RWPE2 (cell line): ENCODE measurements around the gene CEMP1.

Experiments used
- ATAC-seq: fragments of 200-7000 bp; cut with Tn5 transposase; 3 replicates; pipeline ENCODE4 v1.9.1; 2021; ENCODE audit warnings: low read depth
- DNase-seq: peaks from one replicate; pipeline ENCODE4 v3.0.0-alpha.2; 2020; ENCODE audit warnings: low spot score
- H3K27ac ChIP-seq: fragments of 450-650 bp; 2 replicates; pipeline ENCODE4 v1.5.1; 2017; ENCODE audit warnings: mild to moderate bottlenecking; ENCODE audit not compliant: poor library complexity, severe bottlenecking
- H3K27me3 ChIP-seq: fragments of 250-450 bp; sonication (Bioruptor Pico); 2 replicates; pipeline ENCODE4 v1.5.1; 2021; ENCODE audit warnings: mild to moderate bottlenecking, moderate library complexity; ENCODE audit not compliant: insufficient read depth, poor library complexity, severe bottlenecking
- H3K36me3 ChIP-seq: fragments of 250-450 bp; sonication (Bioruptor Pico); 2 replicates; pipeline ENCODE4 v1.5.1; 2020; ENCODE audit warnings: low read depth, mild to moderate bottlenecking, moderate library complexity
- H3K4me1 ChIP-seq: fragments of 250-450 bp; sonication (Bioruptor Pico); 2 replicates; pipeline ENCODE4 v1.5.1; 2021; ENCODE audit warnings: mild to moderate bottlenecking, moderate library complexity; ENCODE audit not compliant: insufficient read depth, poor library complexity, severe bottlenecking
- H3K4me3 ChIP-seq: fragments of 250-450 bp; sonication (Bioruptor Pico); 2 replicates; pipeline ENCODE4 v1.5.1; 2021; ENCODE audit warnings: mild to moderate bottlenecking, moderate library complexity; ENCODE audit not compliant: severe bottlenecking
- H3K9me3 ChIP-seq: fragments of 250-450 bp; sonication (Bioruptor Pico); 2 replicates; pipeline ENCODE4 v1.5.1; 2021; ENCODE audit warnings: mild to moderate bottlenecking, moderate library complexity; ENCODE audit not compliant: severe bottlenecking
- CTCF ChIP-seq: fragments of 450-650 bp; IDR thresholded peaks from one replicate; pipeline ENCODE4 v1.5.1; 2017; ENCODE audit warnings: mild to moderate bottlenecking, moderate library complexity; ENCODE audit not compliant: poor library complexity, severe bottlenecking

CEMP1 gene

GRCh38 chr16:2508722-2509400 is 22.3 kb downstream of the CEMP1 start:
- H3K4me1 ChIP-seq, result no peaks in the 10 kb centered on the region
- DNase-seq (no peak), ATAC-seq (no peak)
- H3K27ac ChIP-seq, result no peak overlapping the region
- H3K9me3 ChIP-seq, result no peaks in the 10 kb centered on the region
- H3K27me3 ChIP-seq, result no peaks in the 10 kb centered on the region
- no peak overlapping the region for H3K4me3 ChIP-seq
- no peak for TF ChIP-seq CTCF
- H3K36me3 ChIP-seq, result no peaks in the 10 kb centered on the region

GRCh38 chr16:2507665-2508064 is 23.5 kb downstream of the CEMP1 start:
- H3K4me1 ChIP-seq, result no peaks in the 10 kb centered on the region
- ATAC-seq (no peak), DNase-seq (no peak)
- H3K4me3 ChIP-seq, result no peak overlapping the region
- H3K36me3 ChIP-seq, result no peaks in the 10 kb centered on the region
- no peaks in the 10 kb centered on the region for H3K9me3 ChIP-seq
- no peaks in the 10 kb centered on the region for H3K27me3 ChIP-seq
- no peak overlapping the region for H3K27ac ChIP-seq
- TF ChIP-seq CTCF, result no peak

- ATAC-seq, result no peak; the same call in 2 of the 3 replicates
- Histone ChIP-seq H3K27me3 (no peaks in the 10 kb centered on the region), H3K4me1 (no peaks in the 10 kb centered on the region), H3K36me3 (no peaks in the 10 kb centered on the region), H3K9me3 (no peaks in the 10 kb centered on the region), H3K27ac (no peak overlapping the region), H3K4me3 (no peak overlapping the region)
- no peak for TF ChIP-seq CTCF
- DNase-seq, result no peak
Measured at GRCh38 chr16:2507052-2507659, 24.1 kb downstream of the CEMP1 start.

GRCh38 chr16:2505695-2506094 is 25.5 kb downstream of the CEMP1 start:
- no peaks in the 10 kb centered on the region for H3K4me1 ChIP-seq
- no peaks in the 10 kb centered on the region for H3K27me3 ChIP-seq
- DNase-seq (no peak), ATAC-seq (no peak)
- no peaks in the 10 kb centered on the region for H3K9me3 ChIP-seq
- no peak overlapping the region for H3K4me3 ChIP-seq
- no peak overlapping the region for H3K27ac ChIP-seq
- H3K36me3 ChIP-seq, result no peaks in the 10 kb centered on the region
- no peak for TF ChIP-seq CTCF
